H1 (cell line): Measurements from ENCODE around the gene FAT2. TPM values are rescaled to one million over a fixed set of nuclear protein-coding genes. Genes with fewer than 3 reads are reported as not detected.

Source experiments
- CTCF ChIA-PET: fragments of 300-600 bp; sonication (Branson Sonifier 250); formaldehyde crosslinking; loops from one replicate; lab custom pipeline; 2021; ENCODE audit not compliant: partially characterized antibody; lab: Charles Lee
- POLR2A ChIA-PET: fragments of 300-600 bp; sonication (Branson Sonifier 250); formaldehyde crosslinking; loops from one replicate; lab custom pipeline; 2021; ENCODE audit warnings: inconsistent platforms; ENCODE audit not compliant: partially characterized antibody; lab: Charles Lee
- DNase-seq, 2 experiments: peaks; one replicate each; pipeline versions ENCODE4 v3.0.0 to v3.0.0-alpha.2; 2010 to 2022; ENCODE audit warnings: low spot score in 2 of 2, low read depth in 1 of 2, mixed read lengths in 1 of 2
- FAIRE-seq: peaks from 2 replicates; lab custom pipeline; 2011; peaks lifted over from hg19 to GRCh38; lab: Jason Lieb, UNC
- H2AFZ ChIP-seq: 2 replicates; pipeline ENCODE4 v1.8.1; 2012; ENCODE audit warnings: low read length, inconsistent platforms
- H2AK5ac ChIP-seq: 2 replicates; pipeline ENCODE4 v1.6.1; 2013; ENCODE audit warnings: low read depth, low read length
- H2BK120ac ChIP-seq: replicated peaks from 2 replicates; pipeline ENCODE3; 2013; ENCODE audit warnings: low read depth, low read length, inconsistent platforms
- H2BK12ac ChIP-seq: 2 replicates; pipeline ENCODE4 v1.6.1; 2013; ENCODE audit warnings: low read depth, low read length
- H2BK15ac ChIP-seq: 2 replicates; pipeline ENCODE4 v1.6.1; 2013; ENCODE audit warnings: low read length
- H2BK20ac ChIP-seq: 2 replicates; pipeline ENCODE4 v1.6.1; 2013; ENCODE audit warnings: low read length
- H2BK5ac ChIP-seq: 2 replicates; pipeline ENCODE4 v1.6.1; 2013; ENCODE audit warnings: low read depth, low read length
- H3K14ac ChIP-seq: 2 replicates; pipeline ENCODE4 v1.6.1; 2013; ENCODE audit warnings: inconsistent platforms; ENCODE audit not compliant: insufficient read length
- H3K18ac ChIP-seq: 2 replicates; pipeline ENCODE4 v1.6.1; 2013; ENCODE audit warnings: low read length; ENCODE audit errors: extremely low read depth
- H3K23ac ChIP-seq: 2 replicates; pipeline ENCODE4 v1.6.1; 2013; ENCODE audit warnings: inconsistent platforms; ENCODE audit not compliant: insufficient read length
- H3K23me2 ChIP-seq: 2 replicates; pipeline ENCODE4 v1.6.1; 2013; ENCODE audit warnings: low read depth, low read length
- H3K27ac ChIP-seq: 2 replicates; pipeline ENCODE4 v1.6.1; 2011; ENCODE audit warnings: low read depth, low read length, inconsistent platforms
- H3K27me3 ChIP-seq, 4 experiments: replicated peaks in 1 of 4; 1 replicate in 1 of 4; 2 replicates in 3 of 4; pipeline versions ENCODE4 v1.6.1 to v1.8.1; 2011 to 2013; ENCODE audit warnings: low read length in 3 of 4, mild to moderate bottlenecking in 3 of 4, inconsistent platforms in 2 of 4, mixed read lengths in 2 of 4, moderate library complexity in 1 of 4; ENCODE audit not compliant: control insufficient read depth in 3 of 4, insufficient read depth in 3 of 4; ENCODE audit errors: extremely low read depth in 1 of 4
- H3K36me3 ChIP-seq, 4 experiments: 2 replicates each; pipeline versions ENCODE4 v1.6.1 to v1.8.1; 2011 to 2013; ENCODE audit warnings: mild to moderate bottlenecking in 4 of 4, low read length in 3 of 4, moderate library complexity in 2 of 4, control low read depth in 1 of 4, inconsistent platforms in 1 of 4; ENCODE audit not compliant: insufficient read depth in 4 of 4, control insufficient read depth in 2 of 4
- H3K4ac ChIP-seq: replicated peaks from 2 replicates; pipeline ENCODE3; 2013; ENCODE audit warnings: low read length, low read depth, mixed read lengths, inconsistent platforms; ENCODE audit not compliant: insufficient read length
- H3K4me1 ChIP-seq, 4 experiments: replicated peaks in 1 of 4; 1 replicate in 1 of 4; 2 replicates in 3 of 4; pipeline versions ENCODE4 v1.6.1 to v1.8.1; 2011 to 2013; ENCODE audit warnings: low read length in 3 of 4, inconsistent platforms in 2 of 4, mixed read lengths in 1 of 4; ENCODE audit not compliant: insufficient read depth in 4 of 4, control insufficient read depth in 3 of 4
- H3K4me2 ChIP-seq, 2 experiments: 2 replicates each; pipeline versions ENCODE4 v1.6.1 to v1.8.1; 2011 to 2013; ENCODE audit warnings: low read depth in 2 of 2, low read length in 2 of 2, control low read depth in 1 of 2, inconsistent platforms in 1 of 2, mild to moderate bottlenecking in 1 of 2; ENCODE audit not compliant: insufficient read depth in 1 of 2
- H3K4me3 ChIP-seq, 4 experiments: fragments of 200-600, 300-600 bp in 1 of 4; sonication (generic), shearing (Covaris generic), sonication (Bioruptor Twin) in 1 of 4; 2 replicates each; pipeline versions ENCODE4 v1.5.1 to v1.8.1; 2011 to 2016; ENCODE audit warnings: low read length in 4 of 4, low read depth in 3 of 4, control low read depth in 2 of 4, inconsistent platforms in 2 of 4, mild to moderate bottlenecking in 2 of 4, mixed read lengths in 1 of 4, moderate library complexity in 1 of 4; ENCODE audit not compliant: insufficient read depth in 2 of 4; ENCODE audit errors: extremely low read depth in 1 of 4
- H3K56ac ChIP-seq: replicated peaks from 2 replicates; pipeline ENCODE3; 2013; ENCODE audit warnings: low read depth, mild to moderate bottlenecking, mixed read lengths, low read length, inconsistent platforms; ENCODE audit not compliant: insufficient read length
- H3K79me1 ChIP-seq: 2 replicates; pipeline ENCODE4 v1.6.1; 2013; ENCODE audit warnings: low read depth, low read length, control low read depth
- H3K79me2 ChIP-seq, 2 experiments: 2 replicates each; pipeline versions ENCODE4 v1.6.1 to v1.8.1; 2012 to 2013; ENCODE audit warnings: low read length in 2 of 2, mild to moderate bottlenecking in 2 of 2, inconsistent platforms in 1 of 2; ENCODE audit not compliant: insufficient read depth in 2 of 2, control insufficient read depth in 1 of 2
- H3K9ac ChIP-seq, 4 experiments: replicated peaks in 1 of 4; 1 replicate in 1 of 4; 2 replicates in 3 of 4; pipeline versions ENCODE4 v1.6.1 to v1.8.1; 2011 to 2013; ENCODE audit warnings: low read depth in 3 of 4, low read length in 3 of 4, control low read depth in 2 of 4, mild to moderate bottlenecking in 2 of 4, moderate library complexity in 2 of 4, inconsistent platforms in 1 of 4; ENCODE audit errors: extremely low read depth in 1 of 4
- H3K9me3 ChIP-seq, 2 experiments: 2 replicates each; pipeline versions ENCODE4 v1.6.1 to v1.8.1; 2012 to 2013; ENCODE audit warnings: mild to moderate bottlenecking in 2 of 2, moderate library complexity in 2 of 2, control low read depth in 1 of 2, inconsistent platforms in 1 of 2, low read depth in 1 of 2, low read length in 1 of 2, mixed read lengths in 1 of 2; ENCODE audit not compliant: insufficient read depth in 2 of 2
- H4K20me1 ChIP-seq, 2 experiments: replicated peaks in 1 of 2; 2 replicates each; pipeline versions ENCODE3 to v1.8.1; 2011 to 2013; ENCODE audit warnings: inconsistent platforms in 2 of 2, low read length in 2 of 2, mild to moderate bottlenecking in 1 of 2; ENCODE audit not compliant: insufficient read depth in 2 of 2, control insufficient read depth in 1 of 2
- H4K5ac ChIP-seq: 2 replicates; pipeline ENCODE4 v1.6.1; 2013; ENCODE audit warnings: low read length, low read depth, mixed read lengths, inconsistent platforms; ENCODE audit not compliant: insufficient read length
- H4K8ac ChIP-seq: 2 replicates; pipeline ENCODE4 v1.8.0; 2013; ENCODE audit warnings: mild to moderate bottlenecking, moderate library complexity, low read length, inconsistent platforms; ENCODE audit not compliant: insufficient read depth; ENCODE audit errors: extremely low read depth
- H4K91ac ChIP-seq: replicated peaks from 2 replicates; pipeline ENCODE3; 2013; ENCODE audit warnings: low read length, mixed read lengths, inconsistent platforms; ENCODE audit not compliant: insufficient read length
- ASH2L ChIP-seq: fragments of 200-600, 300-600 bp; sonication (generic); IDR thresholded peaks from one replicate; pipeline ENCODE4 v1.7.1; 2017; ENCODE audit warnings: low read length
- EGR1 ChIP-seq: IDR thresholded peaks from 2 replicates; pipeline ENCODE4 v1.6.1; 2011; ENCODE audit warnings: low read depth, low read length, borderline replicate concordance
- POLR2A ChIP-seq, 2 experiments: IDR thresholded peaks; 1 replicate in 1 of 2; 2 replicates in 1 of 2; pipeline ENCODE4 v1.6.1; 2011; ENCODE audit warnings: low read depth in 2 of 2, low read length in 2 of 2, mild to moderate bottlenecking in 2 of 2; ENCODE audit errors: control extremely low read depth in 1 of 2
- POU5F1 ChIP-seq: IDR thresholded peaks from 2 replicates; pipeline ENCODE4 v1.6.1; 2011; ENCODE audit warnings: low read depth, mild to moderate bottlenecking, low read length, moderate library complexity
- RFX5 ChIP-seq: IDR thresholded peaks from 2 replicates; pipeline ENCODE4 v1.6.1; 2011; ENCODE audit warnings: low read depth, low read length, improper control_type of control experiment, borderline replicate concordance
- RXRA ChIP-seq: IDR thresholded peaks from 2 replicates; pipeline ENCODE4 v1.6.1; 2011; ENCODE audit warnings: low read depth, mild to moderate bottlenecking, low read length, moderate library complexity; ENCODE audit not compliant: insufficient read depth
- SIRT6 ChIP-seq: IDR thresholded peaks from one replicate; pipeline ENCODE4 v1.7.1; 2012; ENCODE audit warnings: low read length, inconsistent platforms
- SIX5 ChIP-seq: IDR thresholded peaks from 2 replicates; pipeline ENCODE4 v1.6.1; 2011; ENCODE audit warnings: mild to moderate bottlenecking, low read depth, low read length
- SP4 ChIP-seq: IDR thresholded peaks from 2 replicates; pipeline ENCODE4 v1.6.1; 2012; ENCODE audit warnings: low read length, inconsistent platforms
- SUZ12 ChIP-seq: fragments of 200-600 bp; sonication (generic); IDR thresholded peaks from 2 replicates; pipeline ENCODE4 v1.6.1; 2012; ENCODE audit warnings: mild to moderate bottlenecking, inconsistent platforms, low read length, moderate library complexity, mixed read lengths
- ZNF274 ChIP-seq: IDR thresholded peaks from 2 replicates; pipeline ENCODE4 v1.7.0; 2012; ENCODE audit warnings: low read length, borderline replicate concordance; ENCODE audit errors: extremely low read depth
- WGBS, 2 experiments: shearing (Covaris generic) in 1 of 2; methylation state at CpG; one replicate each; pipeline versions ENCODE4 v1.1.6 to v1.1.7; 2013 to 2015; ENCODE audit warnings: low lambda C conversion rate in 2 of 2, mixed read lengths in 2 of 2, inconsistent platforms in 1 of 2, low coverage in 1 of 2, missing lambda C conversion rate in 1 of 2; ENCODE audit not compliant: insufficient replicate concordance in 2 of 2, insufficient coverage in 1 of 2, insufficient read length in 1 of 2; ENCODE audit errors: extremely low coverage in 1 of 2, missing lambda C conversion rate in 1 of 2; 5-methylcytosine and 5-hydroxymethylcytosine counted together
- polyA plus RNA-seq, 7 experiments: library from polyadenylated mRNA; depleted of rRNA in 3 of 7; stranded (reverse) in 5 of 7; unstranded in 2 of 7; fragments of >200 nt in 5 of 7; fragments of 200-250 nt in 2 of 7; gene quantifications; 1 replicate in 5 of 7; 2 replicates in 1 of 7; 4 replicates in 1 of 7; pipeline versions ENCODE4 v1.2.1 to v1.2.3, GENCODE V29; 2011 to 2013; ENCODE audit warnings: missing spikeins in 2 of 7, mixed read lengths in 2 of 7
- total RNA-seq: library from RNA; stranded (reverse); fragmentation: NEBNext Ultra II Directional; extraction: Animal tissue kit (Norgen Biotek cat#: 25700); gene quantifications from 2 replicates; pipeline ENCODE4 v1.2.1, GENCODE V29; 2021
- TF ChIP-seq, protein P1 (sequence below): IDR thresholded peaks from 2 replicates; pipeline ENCODE4 v1.6.1; 2011; ENCODE audit warnings: low read depth, mild to moderate bottlenecking, low read length; ENCODE audit not compliant: insufficient read depth

Gene FAT2
- total and polyA plus RNA-seq, 2 of the 8 experiments (the other 6 are each of a cell fraction or from before 2014, with no cell fraction given), result 0.12 to 0.30 TPM

DNA sequence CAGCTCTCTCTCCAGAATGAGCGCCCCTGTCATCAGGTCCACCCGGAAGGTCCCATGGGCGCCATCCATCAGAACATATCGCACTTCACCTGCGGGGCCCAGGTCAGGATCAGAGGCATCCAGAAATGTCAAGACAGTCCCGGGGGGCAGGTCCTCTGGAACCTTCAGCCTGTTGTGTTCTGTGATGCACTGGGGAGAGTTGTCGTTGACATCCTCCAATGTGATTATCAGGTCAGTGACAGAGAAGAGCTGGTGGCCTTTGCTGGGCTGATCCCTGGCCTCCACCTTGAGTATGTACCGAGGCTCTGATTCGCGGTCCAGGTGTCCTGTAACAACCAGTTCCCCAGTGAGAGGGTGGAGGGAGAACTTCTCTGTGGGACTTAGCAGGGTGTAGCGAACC is 25.2 kb downstream of the FAT2 start:
- Histone ChIP-seq H3K18ac (no peak overlapping the region), H3K4ac (no peak overlapping the region), H3K27ac (no peak overlapping the region), H3K27me3 (peaks cover 0 to 4% (median 1%) of the 10 kb centered on the region in 4 experiments; a peak in 3 of 7 replicates), H4K8ac (no peak overlapping the region), H3K4me2 (no peak overlapping the region), H2AFZ (no peak overlapping the region), H2BK20ac (no peak overlapping the region), H3K9ac (no peak overlapping the region), H3K23ac (no peak overlapping the region), H2BK120ac (no peak overlapping the region), H4K5ac (no peak overlapping the region), H2AK5ac (no peak overlapping the region), H2BK15ac (no peak overlapping the region), H3K14ac (no peak overlapping the region), H3K4me3 (no peak overlapping the region), H3K36me3 (no peaks in the 10 kb centered on the region), H3K56ac (no peak overlapping the region), H3K9me3 (no peaks in the 10 kb centered on the region), H3K79me2 (no peaks in the 10 kb centered on the region), H3K79me1 (no peaks in the 10 kb centered on the region), H3K23me2 (no peaks in the 10 kb centered on the region), H4K91ac (no peak overlapping the region), H2BK12ac (no peak overlapping the region), H3K4me1 (peaks cover 0 to 10% (median 4%) of the 10 kb centered on the region in 4 experiments; a peak in 4 of 7 replicates), H2BK5ac (no peak overlapping the region), H4K20me1 (no peaks in the 10 kb centered on the region)
- 94% methylated on average over 11 of the region's 11 CpGs; no CpG with 5 or more reads in 1 of the 2 experiments for WGBS, 2 experiments
- ChIA-PET CTCF (interaction anchor here (0.6 to 6.0 kb wide), 3 partner anchors 10 to 94 kb away, joined by 3 to 30 read pairs (median 8); no protein-coding TSS in a partner anchor), POLR2A (interaction anchor here (1.0 kb wide), 1 partner anchor 18 kb away, joined by 3 read pairs; no protein-coding TSS in a partner anchor)
- no peak for DNase-seq
- no peak for TF ChIP-seq RFX5
- TF ChIP-seq RXRA, result no peak
- TF ChIP-seq SUZ12, result no peak
- no peak for TF ChIP-seq SP4
- no peak for TF ChIP-seq ASH2L
- TF ChIP-seq POLR2A (IDR thresholded peaks at IDR 0.05; ENCODE audit: control extremely low read depth in 1 of 2, low read depth in 2 of 2, low read length in 2 of 2), result no peak
- TF ChIP-seq SIRT6, result no peak
- no peak for TF ChIP-seq ZNF274
- no peak for TF ChIP-seq SIX5
- no peak for TF ChIP-seq EGR1
- TF ChIP-seq POU5F1, result no peak
- TF ChIP-seq, protein P1, sequence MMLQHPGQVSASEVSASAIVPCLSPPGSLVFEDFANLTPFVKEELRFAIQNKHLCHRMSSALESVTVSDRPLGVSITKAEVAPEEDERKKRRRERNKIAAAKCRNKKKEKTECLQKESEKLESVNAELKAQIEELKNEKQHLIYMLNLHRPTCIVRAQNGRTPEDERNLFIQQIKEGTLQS, result no peak
- FAIRE-seq, result no peak
